ENCODE measurements around the gene FOXP1. TPM values are rescaled to one million over a fixed set of nuclear protein-coding genes. Genes with fewer than 3 reads are reported as not detected.

FOXP1 gene
- total RNA-seq, 4 donors from 2014 or later: 169 to 300 (median 202) TPM

DNA sequence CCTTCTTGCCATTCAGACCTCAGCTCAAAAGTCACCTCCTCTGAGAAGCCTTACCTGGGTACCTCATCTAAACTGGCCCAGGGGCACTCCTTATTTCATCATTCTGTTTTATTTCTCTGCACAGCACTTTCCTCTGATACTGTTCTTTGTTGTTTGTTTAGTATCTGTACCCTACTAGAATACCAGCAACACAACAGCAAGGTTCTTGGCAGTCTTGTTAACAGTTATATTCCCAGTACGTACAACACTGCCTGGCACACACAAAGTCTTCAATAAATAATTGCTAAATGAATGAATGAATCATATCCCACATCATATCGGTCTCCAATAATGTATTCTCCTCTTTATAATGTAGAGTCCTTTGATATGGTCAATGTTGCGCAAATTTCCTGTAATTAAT, 188.1 kb downstream of the FOXP1 start:
- WGBS, 2 donors (ENCODE audit: low coverage in 1 of 2): 80 to 81% methylated on average over 3 of the region's 3 CpGs
- H3K27ac ChIP-seq: no peak overlapping the region
- no peak for ATAC-seq
- H3K4me1 ChIP-seq: peaks cover 10 to 56% (median 18%) of the 10 kb centered on the region in 3 donors
- H3K36me3 ChIP-seq: no peaks in the 10 kb centered on the region
- H3K27me3 ChIP-seq: no peaks in the 10 kb centered on the region
- no peak overlapping the region for H3K4me3 ChIP-seq
- TF ChIP-seq POLR2AphosphoS5 (IDR thresholded peaks at IDR 0.05) (no peak), POLR2A (IDR thresholded peaks at IDR 0.05) (no peak), EP300 (IDR thresholded peaks at IDR 0.05) (no peak)
- TF ChIP-seq, protein P1, sequence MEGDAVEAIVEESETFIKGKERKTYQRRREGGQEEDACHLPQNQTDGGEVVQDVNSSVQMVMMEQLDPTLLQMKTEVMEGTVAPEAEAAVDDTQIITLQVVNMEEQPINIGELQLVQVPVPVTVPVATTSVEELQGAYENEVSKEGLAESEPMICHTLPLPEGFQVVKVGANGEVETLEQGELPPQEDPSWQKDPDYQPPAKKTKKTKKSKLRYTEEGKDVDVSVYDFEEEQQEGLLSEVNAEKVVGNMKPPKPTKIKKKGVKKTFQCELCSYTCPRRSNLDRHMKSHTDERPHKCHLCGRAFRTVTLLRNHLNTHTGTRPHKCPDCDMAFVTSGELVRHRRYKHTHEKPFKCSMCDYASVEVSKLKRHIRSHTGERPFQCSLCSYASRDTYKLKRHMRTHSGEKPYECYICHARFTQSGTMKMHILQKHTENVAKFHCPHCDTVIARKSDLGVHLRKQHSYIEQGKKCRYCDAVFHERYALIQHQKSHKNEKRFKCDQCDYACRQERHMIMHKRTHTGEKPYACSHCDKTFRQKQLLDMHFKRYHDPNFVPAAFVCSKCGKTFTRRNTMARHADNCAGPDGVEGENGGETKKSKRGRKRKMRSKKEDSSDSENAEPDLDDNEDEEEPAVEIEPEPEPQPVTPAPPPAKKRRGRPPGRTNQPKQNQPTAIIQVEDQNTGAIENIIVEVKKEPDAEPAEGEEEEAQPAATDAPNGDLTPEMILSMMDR (IDR thresholded peaks at IDR 0.05): no peak
- no peaks in the 10 kb centered on the region for H3K9me3 ChIP-seq

DNA sequence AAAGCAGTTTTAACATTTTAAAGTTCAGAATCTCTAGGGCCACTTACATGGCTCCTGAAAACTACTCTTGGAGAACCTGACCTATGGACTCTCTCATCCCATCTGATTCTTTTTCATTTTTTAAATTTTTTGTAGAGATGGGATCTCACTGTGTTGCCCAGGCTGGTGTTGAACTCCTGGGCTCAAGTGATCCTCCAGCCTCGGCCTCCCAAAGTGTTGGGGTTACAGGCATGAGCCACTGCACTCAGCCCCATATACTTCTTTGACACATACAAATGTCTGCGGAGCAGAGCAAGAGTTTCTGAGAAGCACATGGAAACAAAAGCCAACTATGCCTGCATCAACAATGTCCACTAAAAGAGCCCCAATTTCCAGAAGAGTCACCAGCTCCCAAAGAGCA, 189.8 kb downstream of the FOXP1 start:
- Histone ChIP-seq H3K9me3 (no peaks in the 10 kb centered on the region), H3K36me3 (no peaks in the 10 kb centered on the region), H3K4me1 (peaks cover 19 to 73% (median 25%) of the 10 kb centered on the region in 3 donors), H3K27me3 (no peaks in the 10 kb centered on the region), H3K4me3 (no peak overlapping the region), H3K27ac (no peak overlapping the region)
- ATAC-seq: no peak
- 60 to 100% methylated on average over 1 of the region's 2 CpGs for WGBS, 2 donors (ENCODE audit: low coverage in 1 of 2)
- no peak for TF ChIP-seq POLR2A (IDR thresholded peaks at IDR 0.05)
- TF ChIP-seq EP300 (IDR thresholded peaks at IDR 0.05): no peak
- TF ChIP-seq, protein P1 (IDR thresholded peaks at IDR 0.05): no peak
- no peak for TF ChIP-seq POLR2AphosphoS5 (IDR thresholded peaks at IDR 0.05)

DNA sequence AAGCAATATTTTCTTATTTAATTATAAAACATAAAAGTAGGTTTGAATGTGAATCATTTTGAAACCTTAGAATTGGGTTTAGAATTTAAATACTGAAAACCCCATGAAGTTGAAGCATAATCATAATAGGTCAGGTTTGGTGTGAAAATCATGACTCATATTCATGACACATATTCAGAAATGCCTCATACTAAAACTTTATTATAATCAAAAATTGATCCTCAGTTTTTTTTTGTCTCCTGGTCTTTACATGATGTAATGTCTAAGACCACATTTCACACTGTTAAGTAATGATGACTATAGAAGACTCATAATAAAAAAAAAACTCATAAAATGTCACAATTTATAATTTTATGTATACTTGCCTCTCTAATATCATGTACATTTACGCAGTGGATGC, 190.4 kb downstream of the FOXP1 start:
- H3K27ac ChIP-seq: no peak overlapping the region
- no peak overlapping the region for H3K4me3 ChIP-seq
- H3K4me1 ChIP-seq: peaks cover 19 to 72% (median 21%) of the 10 kb centered on the region in 3 donors
- no peaks in the 10 kb centered on the region for H3K9me3 ChIP-seq
- no peaks in the 10 kb centered on the region for H3K36me3 ChIP-seq
- H3K27me3 ChIP-seq: no peaks in the 10 kb centered on the region
- 92 to 100% methylated on average over 1 of the region's 1 CpG for WGBS, 2 donors (ENCODE audit: low coverage in 1 of 2)
- no peak for ATAC-seq
- TF ChIP-seq POLR2A (IDR thresholded peaks at IDR 0.05) (no peak), EP300 (IDR thresholded peaks at IDR 0.05) (no peak), POLR2AphosphoS5 (IDR thresholded peaks at IDR 0.05) (no peak)
- TF ChIP-seq, protein P1 (IDR thresholded peaks at IDR 0.05): no peak

DNA sequence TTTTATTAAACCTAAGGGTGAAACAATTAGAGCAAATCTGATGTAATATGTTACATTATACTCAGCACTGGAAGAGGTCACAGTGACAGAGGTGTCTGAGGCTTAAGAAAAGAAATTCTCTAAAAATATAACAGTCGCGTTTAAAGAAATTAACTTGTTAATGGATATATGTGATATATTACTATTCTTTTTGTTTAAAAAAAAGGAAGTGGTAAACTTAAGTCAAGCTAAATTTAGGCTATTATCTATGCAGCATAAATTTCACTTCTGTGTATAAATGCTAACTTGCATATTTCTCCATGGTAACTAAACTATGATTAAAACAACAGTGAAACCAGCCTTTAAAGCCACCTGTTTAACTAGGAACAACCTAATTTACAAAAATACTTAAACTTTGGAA, 191.3 kb downstream of the FOXP1 start:
- no peaks in the 10 kb centered on the region for H3K9me3 ChIP-seq
- no peak overlapping the region for H3K4me3 ChIP-seq
- peaks cover 19 to 72% (median 21%) of the 10 kb centered on the region in 3 donors for H3K4me1 ChIP-seq
- H3K36me3 ChIP-seq: no peaks in the 10 kb centered on the region
- 20 to 44% methylated on average over 2 of the region's 2 CpGs for WGBS, 2 donors (ENCODE audit: low coverage in 1 of 2)
- ATAC-seq: no peak
- peak overlapping the region in 1 of 4 donors; percentile 34 for H3K27ac ChIP-seq
- H3K27me3 ChIP-seq: no peaks in the 10 kb centered on the region
- no peak for TF ChIP-seq POLR2AphosphoS5 (IDR thresholded peaks at IDR 0.05)

DNA sequence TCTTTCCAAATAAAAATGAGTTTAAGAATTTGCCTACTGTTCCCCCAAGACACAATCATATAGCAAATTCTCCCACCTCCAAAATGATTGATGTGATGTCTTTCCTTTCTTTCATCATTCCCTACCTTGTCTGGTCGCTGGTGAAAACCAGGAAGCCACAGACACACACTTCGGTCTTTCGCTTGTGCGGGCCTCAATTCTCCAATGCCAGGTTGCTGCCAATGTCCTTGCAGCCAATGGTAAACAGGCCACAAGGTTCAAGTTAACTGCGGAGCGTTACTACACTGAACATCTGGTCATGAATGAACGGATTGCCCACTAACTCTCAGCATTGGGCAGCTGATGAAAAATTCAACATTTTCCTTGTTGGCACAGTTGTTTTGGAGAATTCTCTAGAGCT, 192.2 kb downstream of the FOXP1 start:
- ATAC-seq: no peak
- 80 to 86% methylated on average over 7 of the region's 7 CpGs for WGBS, 2 donors (ENCODE audit: low coverage in 1 of 2)

More for the DNA sequence above, 192.2 kb downstream of the FOXP1 start:
- no peaks in the 10 kb centered on the region for H3K27me3 ChIP-seq
- H3K27ac ChIP-seq: peak overlapping the region in 3 of 4 donors; percentile 4 to 35 (median 34)
- H3K4me1 ChIP-seq: peaks cover 18 to 66% (median 21%) of the 10 kb centered on the region in 3 donors
- no peak overlapping the region for H3K4me3 ChIP-seq
- H3K9me3 ChIP-seq: no peaks in the 10 kb centered on the region
- H3K36me3 ChIP-seq: no peaks in the 10 kb centered on the region
- TF ChIP-seq, protein P1 (IDR thresholded peaks at IDR 0.05): no peak
- no peak for TF ChIP-seq POLR2AphosphoS5 (IDR thresholded peaks at IDR 0.05)
- TF ChIP-seq EP300 (IDR thresholded peaks at IDR 0.05): no peak
- TF ChIP-seq POLR2A (IDR thresholded peaks at IDR 0.05): no peak
